ENCODE measurements around the gene GOLGA2. TPM values are rescaled to one million over a fixed set of nuclear protein-coding genes. Genes with fewer than 3 reads are reported as not detected.

Gene GOLGA2
- total and polyA plus RNA-seq, 2 donors (not counting 1 experiment from before 2014, with no cell fraction given), result 118 to 126 TPM

DNA sequence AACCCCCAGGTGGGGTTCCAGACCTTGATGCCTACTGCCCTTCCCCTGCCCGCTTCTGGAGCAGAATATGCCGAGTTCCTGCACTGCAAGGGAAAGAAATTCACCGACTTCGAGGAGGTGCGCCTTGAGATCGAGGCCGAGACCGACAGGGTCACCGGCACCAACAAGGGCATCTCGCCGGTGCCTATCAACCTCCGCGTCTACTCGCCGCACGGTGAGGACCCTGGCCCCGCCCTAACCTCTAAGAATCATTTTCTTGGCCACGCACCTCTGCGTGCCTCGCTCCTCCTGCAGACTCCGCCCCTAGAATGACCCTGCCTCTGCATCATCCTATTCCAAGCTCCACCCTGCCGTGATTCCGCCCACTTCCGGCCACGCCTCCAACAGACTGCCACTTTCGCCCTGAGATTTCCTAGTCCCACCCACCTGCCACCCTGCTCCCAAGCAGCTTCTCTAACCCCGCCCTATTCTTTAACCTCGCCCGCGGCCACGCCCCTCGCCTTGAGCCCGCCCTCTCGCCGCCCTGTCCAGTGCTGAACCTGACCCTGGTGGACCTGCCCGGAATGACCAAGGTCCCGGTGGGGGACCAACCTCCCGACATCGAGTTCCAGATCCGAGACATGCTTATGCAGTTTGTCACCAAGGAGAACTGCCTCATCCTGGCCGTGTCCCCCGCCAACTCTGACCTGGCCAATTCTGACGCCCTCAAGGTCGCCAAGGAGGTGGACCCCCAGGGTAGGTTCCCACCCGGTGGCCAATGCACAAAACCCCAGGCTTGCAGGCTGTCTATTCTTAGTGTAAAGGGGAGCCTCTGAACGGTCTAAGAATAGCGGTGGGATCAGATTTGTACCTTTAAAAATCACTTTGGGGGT lies 57.1 kb downstream of the GOLGA2 start:
- no peaks in the 10 kb centered on the region for H3K9me3 ChIP-seq (ENCODE audit: control insufficient read depth, insufficient read depth, low read depth, low read length)
- H3K9ac ChIP-seq (ENCODE audit: insufficient read depth, low read length), result no peak overlapping the region
- peak; percentile 56 to 89 for DNase-seq (ENCODE audit: low read depth in 2 of 2)
- no peak overlapping the region for H3K27ac ChIP-seq (ENCODE audit: insufficient read depth, low read length)
- no peaks in the 10 kb centered on the region for H3K27me3 ChIP-seq (ENCODE audit: control insufficient read depth, insufficient read depth, low read length)
- peaks cover 2% of the 10 kb centered on the region for H4K20me1 ChIP-seq (ENCODE audit: control insufficient read depth, extremely low read depth, insufficient read depth, low read length)
- no peak for TF ChIP-seq CTCF (conservative IDR thresholded peaks at IDR 0.05 in 1 of 2, IDR thresholded peaks at IDR 0.05 in 1 of 2; ENCODE audit: low read depth in 1 of 2, low read length in 2 of 2)
- no peak for TF ChIP-seq EZH2 (IDR thresholded peaks at IDR 0.05; ENCODE audit: low read length, missing control alignments)
- no peaks in the 10 kb centered on the region for H3K36me3 ChIP-seq (ENCODE audit: control insufficient read depth, insufficient read depth, low read length)
- no peak overlapping the region for H2AFZ ChIP-seq (ENCODE audit: low read length)
- H3K4me1 ChIP-seq (ENCODE audit: control insufficient read depth, extremely low read depth, insufficient read depth, low read length), result peaks cover 11% of the 10 kb centered on the region
- H3K4me2 ChIP-seq (ENCODE audit: extremely low read depth, insufficient read depth, low read length), result no peak overlapping the region
- no peak overlapping the region for H3K4me3 ChIP-seq (replicated peaks in 1 of 4; ENCODE audit: control extremely low read depth in 1 of 4, insufficient read depth in 1 of 4, low read depth in 3 of 4, low read length in 4 of 4)
- H3K79me2 ChIP-seq (ENCODE audit: control insufficient read depth, insufficient read depth, low read length), result no peaks in the 10 kb centered on the region

DNA sequence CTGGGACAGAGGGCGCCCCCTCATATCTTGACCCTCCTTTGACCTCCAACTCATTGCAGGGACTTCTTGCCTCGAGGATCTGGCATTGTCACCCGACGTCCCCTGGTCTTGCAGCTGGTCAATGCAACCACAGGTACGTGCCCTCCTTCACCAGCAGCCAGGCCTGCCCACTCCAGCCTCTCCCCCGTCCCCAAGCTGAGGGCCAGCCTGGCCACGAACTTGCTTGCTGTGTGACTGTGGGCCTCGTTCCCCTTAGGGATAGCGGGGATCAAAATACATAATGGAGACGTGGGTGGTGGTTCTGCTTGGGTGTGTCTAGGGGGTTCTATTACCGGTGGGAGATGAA lies 57.7 kb downstream of the GOLGA2 start:
- TF ChIP-seq EZH2 (IDR thresholded peaks at IDR 0.05; ENCODE audit: low read length, missing control alignments) (no peak), CTCF (conservative IDR thresholded peaks at IDR 0.05 in 1 of 2, IDR thresholded peaks at IDR 0.05 in 1 of 2; ENCODE audit: low read depth in 1 of 2, low read length in 2 of 2) (no peak)
- Histone ChIP-seq H3K79me2 (ENCODE audit: control insufficient read depth, insufficient read depth, low read length) (no peaks in the 10 kb centered on the region), H3K36me3 (ENCODE audit: control insufficient read depth, insufficient read depth, low read length) (no peaks in the 10 kb centered on the region), H3K27ac (ENCODE audit: insufficient read depth, low read length) (no peak overlapping the region), H3K4me2 (ENCODE audit: extremely low read depth, insufficient read depth, low read length) (no peak overlapping the region), H4K20me1 (ENCODE audit: control insufficient read depth, extremely low read depth, insufficient read depth, low read length) (peaks cover 2% of the 10 kb centered on the region), H3K9ac (ENCODE audit: insufficient read depth, low read length) (no peak overlapping the region), H2AFZ (ENCODE audit: low read length) (no peak overlapping the region), H3K4me1 (ENCODE audit: control insufficient read depth, extremely low read depth, insufficient read depth, low read length) (peaks cover 11% of the 10 kb centered on the region), H3K27me3 (ENCODE audit: control insufficient read depth, insufficient read depth, low read length) (no peaks in the 10 kb centered on the region), H3K9me3 (ENCODE audit: control insufficient read depth, insufficient read depth, low read depth, low read length) (no peaks in the 10 kb centered on the region), H3K4me3 (replicated peaks in 1 of 4; ENCODE audit: control extremely low read depth in 1 of 4, insufficient read depth in 1 of 4, low read depth in 3 of 4, low read length in 4 of 4) (no peak overlapping the region)
- DNase-seq (ENCODE audit: low read depth in 2 of 2), result no peak

DNA sequence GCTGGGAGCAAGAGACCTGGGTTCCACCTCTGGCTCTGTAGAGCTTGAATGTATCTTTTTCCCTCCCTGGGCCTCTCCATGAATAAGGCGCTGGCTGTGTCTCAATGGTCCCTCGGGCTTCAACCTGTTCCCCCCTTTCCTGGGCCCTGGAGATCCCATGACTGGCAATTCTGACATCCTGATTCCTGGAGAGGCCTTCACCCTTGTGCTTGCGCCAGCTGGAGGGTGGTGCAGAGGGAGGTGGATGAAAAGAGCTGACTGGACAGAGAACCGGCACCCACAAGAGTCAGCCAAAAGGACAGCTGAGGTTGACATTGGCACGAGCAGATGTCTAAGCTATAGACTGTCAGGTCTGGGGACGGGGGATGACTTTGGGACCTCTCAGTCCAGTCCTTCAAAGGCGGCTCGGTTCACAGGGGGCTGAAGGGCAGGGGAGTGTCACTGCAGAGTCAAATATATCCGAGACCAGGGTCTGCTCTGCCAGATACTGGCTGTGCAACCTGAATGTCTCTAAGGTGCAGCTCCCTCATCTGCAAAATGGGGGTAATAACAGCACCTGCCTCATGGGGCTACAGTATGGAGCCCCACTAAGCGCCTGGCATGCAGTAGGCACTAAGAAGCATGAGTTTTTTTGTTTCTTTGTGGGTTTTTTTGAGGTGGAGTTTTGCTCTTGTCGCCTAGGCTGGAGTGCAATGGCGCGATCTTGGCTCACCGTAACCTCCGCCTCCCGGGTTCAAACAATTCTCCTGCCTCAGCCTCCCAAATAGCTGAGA lies 58.8 kb downstream of the GOLGA2 start:
- Histone ChIP-seq H3K9ac (ENCODE audit: insufficient read depth, low read length) (no peak overlapping the region), H3K79me2 (ENCODE audit: control insufficient read depth, insufficient read depth, low read length) (no peaks in the 10 kb centered on the region)

More for the DNA sequence above, 58.8 kb downstream of the GOLGA2 start:
- TF ChIP-seq CTCF (conservative IDR thresholded peaks at IDR 0.05 in 1 of 2, IDR thresholded peaks at IDR 0.05 in 1 of 2; ENCODE audit: low read depth in 1 of 2, low read length in 2 of 2) (no peak), EZH2 (IDR thresholded peaks at IDR 0.05; ENCODE audit: low read length, missing control alignments) (no peak)
- H2AFZ ChIP-seq (ENCODE audit: low read length), result no peak overlapping the region
- no peak overlapping the region for H3K4me2 ChIP-seq (ENCODE audit: extremely low read depth, insufficient read depth, low read length)
- H3K27ac ChIP-seq (ENCODE audit: insufficient read depth, low read length), result no peak overlapping the region
- H3K4me3 ChIP-seq (replicated peaks in 1 of 4; ENCODE audit: control extremely low read depth in 1 of 4, insufficient read depth in 1 of 4, low read depth in 3 of 4, low read length in 4 of 4), result no peak overlapping the region
- H3K36me3 ChIP-seq (ENCODE audit: control insufficient read depth, insufficient read depth, low read length), result no peaks in the 10 kb centered on the region
- no peaks in the 10 kb centered on the region for H3K27me3 ChIP-seq (ENCODE audit: control insufficient read depth, insufficient read depth, low read length)
- H4K20me1 ChIP-seq (ENCODE audit: control insufficient read depth, extremely low read depth, insufficient read depth, low read length), result peaks cover 2% of the 10 kb centered on the region
- H3K9me3 ChIP-seq (ENCODE audit: control insufficient read depth, insufficient read depth, low read depth, low read length), result no peaks in the 10 kb centered on the region
- no peak for DNase-seq (ENCODE audit: low read depth in 2 of 2)
- H3K4me1 ChIP-seq (ENCODE audit: control insufficient read depth, extremely low read depth, insufficient read depth, low read length), result peaks cover 11% of the 10 kb centered on the region

All from fibroblast of lung (primary cell).